ENCODE results near the gene FNDC3B.
A peak's percentile ranks its signal among the peaks of the same experiment; 100 is the strongest.

The FNDC3B gene

DNA sequence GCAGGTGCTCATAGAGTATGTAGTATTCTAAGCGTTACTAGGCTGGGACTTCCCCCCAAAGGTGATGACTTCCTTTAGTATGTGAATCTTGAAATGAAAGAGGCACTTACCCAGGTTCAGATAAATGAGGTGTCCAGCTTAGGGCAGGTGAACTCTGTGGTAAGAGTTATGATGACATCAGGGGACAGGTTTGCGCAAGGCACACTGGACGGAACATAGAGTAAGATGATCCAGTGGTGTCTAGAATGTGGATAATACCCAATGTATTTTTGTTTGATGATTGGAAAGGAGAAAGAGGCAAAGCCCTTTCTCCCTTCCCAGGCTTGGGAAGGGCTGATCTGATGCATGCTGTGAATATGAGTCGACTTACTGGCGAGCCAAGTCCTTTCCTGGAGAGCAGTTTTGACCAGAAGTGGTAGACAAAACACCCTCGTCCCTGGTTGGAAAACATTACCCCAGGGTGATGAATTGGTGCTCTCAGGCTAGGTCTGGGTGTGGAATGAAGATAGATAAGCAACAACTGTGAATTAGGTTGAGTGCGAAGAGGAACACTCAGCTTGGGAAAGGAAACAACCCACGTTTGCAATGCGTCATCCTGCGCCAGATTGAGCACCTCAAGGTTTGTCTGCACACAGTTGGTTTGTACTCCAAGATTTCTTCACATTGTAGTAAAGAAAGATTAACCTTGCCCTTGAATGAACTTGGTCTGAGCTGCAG, 284.7 kb downstream of the FNDC3B start:
- H3K4me1 ChIP-seq (ENCODE audit: control insufficient read depth in 5 of 5, insufficient read depth in 5 of 5, low read length in 5 of 5), result peaks cover 4 to 22% (median 13%) of the 10 kb centered on the region in 5 donors
- peaks cover 3 to 68% (median 32%) of the 10 kb centered on the region in 5 donors for H3K36me3 ChIP-seq (ENCODE audit: control insufficient read depth in 5 of 5, insufficient read depth in 5 of 5, low read length in 5 of 5)
- H3K9ac ChIP-seq (ENCODE audit: low read length in 5 of 5), result no peak overlapping the region
- peak overlapping the region; percentile 32 for H3K27ac ChIP-seq (ENCODE audit: low read depth, low read length)
- H3K9me3 ChIP-seq (ENCODE audit: control insufficient read depth in 5 of 5, low read length in 5 of 5), result no peaks in the 10 kb centered on the region
- H3K27me3 ChIP-seq (ENCODE audit: control insufficient read depth in 5 of 5, insufficient read depth in 4 of 5, low read length in 5 of 5), result no peaks in the 10 kb centered on the region
- no peak overlapping the region for H3K4me3 ChIP-seq (ENCODE audit: low read depth in 1 of 5, low read length in 5 of 5)

DNA sequence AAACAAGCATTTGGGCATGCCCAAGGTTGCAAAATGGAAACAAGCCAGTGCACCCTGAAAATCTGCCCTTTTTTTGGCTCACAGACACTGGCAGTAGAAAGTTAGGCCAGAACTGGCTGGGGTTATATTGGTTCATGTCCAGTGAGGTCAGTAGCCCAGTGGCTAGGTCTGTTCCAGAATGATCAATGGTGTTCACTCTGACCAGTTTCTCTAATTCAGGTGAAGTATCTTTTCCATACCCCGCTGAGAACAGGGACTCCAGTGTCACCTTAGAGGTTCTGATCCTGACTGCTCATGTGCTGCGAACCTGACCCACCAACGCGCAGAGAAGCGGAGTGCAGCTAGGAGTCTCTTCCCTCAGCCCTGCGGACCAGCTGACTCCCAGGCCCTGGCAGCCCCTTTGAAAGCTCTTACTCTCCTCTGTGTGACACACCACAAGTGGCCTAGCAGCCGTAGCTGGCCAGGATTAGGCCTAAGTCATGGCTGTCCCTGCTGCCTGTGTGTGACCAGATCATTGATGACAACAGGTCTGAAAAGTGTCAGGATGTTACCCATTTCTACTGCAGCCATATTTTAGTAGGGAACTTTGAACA, 285.3 kb downstream of the FNDC3B start:
- Histone ChIP-seq H3K4me1 (ENCODE audit: control insufficient read depth in 5 of 5, insufficient read depth in 5 of 5, low read length in 5 of 5) (peaks cover 4 to 17% (median 13%) of the 10 kb centered on the region in 5 donors), H3K27ac (ENCODE audit: low read depth, low read length) (no peak overlapping the region), H3K4me3 (ENCODE audit: low read depth in 1 of 5, low read length in 5 of 5) (no peak overlapping the region), H3K27me3 (ENCODE audit: control insufficient read depth in 5 of 5, insufficient read depth in 4 of 5, low read length in 5 of 5) (no peaks in the 10 kb centered on the region), H3K9me3 (ENCODE audit: control insufficient read depth in 5 of 5, low read length in 5 of 5) (no peaks in the 10 kb centered on the region), H3K9ac (ENCODE audit: low read length in 5 of 5) (no peak overlapping the region), H3K36me3 (ENCODE audit: control insufficient read depth in 5 of 5, insufficient read depth in 5 of 5, low read length in 5 of 5) (peaks cover 7 to 70% (median 38%) of the 10 kb centered on the region in 5 donors)

DNA sequence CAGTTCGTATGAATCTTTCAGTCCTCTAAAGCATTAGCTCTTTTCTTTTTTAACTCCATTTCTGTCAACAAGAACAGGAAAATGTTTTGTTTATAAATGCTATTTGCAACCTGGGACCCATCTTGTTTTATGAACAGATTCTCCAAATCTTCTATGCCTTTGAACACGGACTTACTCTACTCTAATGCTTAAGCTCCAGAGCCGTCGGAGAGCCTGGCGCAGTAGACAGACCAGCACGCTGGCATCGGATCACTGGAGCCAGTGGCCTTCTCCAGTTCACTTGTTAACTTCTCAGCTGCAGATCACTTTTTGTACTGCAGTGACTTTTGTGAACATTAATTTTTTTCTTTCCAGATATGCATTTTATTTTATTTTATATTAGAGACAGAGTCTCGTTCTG, 286.1 kb downstream of the FNDC3B start:
- H3K9ac ChIP-seq (ENCODE audit: low read length in 5 of 5), result no peak overlapping the region
- peaks cover 13 to 76% (median 40%) of the 10 kb centered on the region in 5 donors for H3K36me3 ChIP-seq (ENCODE audit: control insufficient read depth in 5 of 5, insufficient read depth in 5 of 5, low read length in 5 of 5)
- no peak overlapping the region for H3K27ac ChIP-seq (ENCODE audit: low read depth, low read length)
- no peak overlapping the region for H3K4me3 ChIP-seq (ENCODE audit: low read depth in 1 of 5, low read length in 5 of 5)
- H3K4me1 ChIP-seq (ENCODE audit: control insufficient read depth in 5 of 5, insufficient read depth in 5 of 5, low read length in 5 of 5), result peaks cover 2 to 13% (median 7%) of the 10 kb centered on the region in 5 donors
- no peaks in the 10 kb centered on the region for H3K9me3 ChIP-seq (ENCODE audit: control insufficient read depth in 5 of 5, low read length in 5 of 5)
- no peaks in the 10 kb centered on the region for H3K27me3 ChIP-seq (ENCODE audit: control insufficient read depth in 5 of 5, insufficient read depth in 4 of 5, low read length in 5 of 5)

DNA sequence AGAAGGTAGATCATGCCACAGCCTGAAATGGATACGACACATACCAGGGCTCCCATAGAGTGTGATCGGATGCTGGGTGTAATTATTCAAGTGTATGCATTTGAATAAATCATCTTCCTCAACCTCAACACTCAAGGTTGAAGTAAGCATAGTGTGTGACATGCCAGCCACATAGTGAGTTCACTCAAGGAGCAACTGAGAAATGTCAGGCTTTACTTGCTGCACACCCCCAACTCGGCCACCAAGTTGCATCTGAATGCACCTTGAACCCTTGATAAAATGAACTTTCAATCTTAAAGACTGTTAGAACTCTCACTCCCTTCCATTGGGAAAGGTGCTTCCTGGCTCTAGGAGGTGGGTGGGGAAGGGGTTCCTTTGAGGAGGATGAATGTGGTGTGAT, 287.6 kb downstream of the FNDC3B start:
- Histone ChIP-seq H3K4me1 (ENCODE audit: control insufficient read depth in 5 of 5, insufficient read depth in 5 of 5, low read length in 5 of 5) (peaks cover 0 to 3% (median 0%) of the 10 kb centered on the region in 5 donors), H3K36me3 (ENCODE audit: control insufficient read depth in 5 of 5, insufficient read depth in 5 of 5, low read length in 5 of 5) (peaks cover 20 to 87% (median 51%) of the 10 kb centered on the region in 5 donors), H3K27me3 (ENCODE audit: control insufficient read depth in 5 of 5, insufficient read depth in 4 of 5, low read length in 5 of 5) (no peaks in the 10 kb centered on the region), H3K27ac (ENCODE audit: low read depth, low read length) (no peak overlapping the region), H3K9ac (ENCODE audit: low read length in 5 of 5) (no peak overlapping the region), H3K4me3 (ENCODE audit: low read depth in 1 of 5, low read length in 5 of 5) (no peak overlapping the region), H3K9me3 (ENCODE audit: control insufficient read depth in 5 of 5, low read length in 5 of 5) (no peaks in the 10 kb centered on the region)

DNA sequence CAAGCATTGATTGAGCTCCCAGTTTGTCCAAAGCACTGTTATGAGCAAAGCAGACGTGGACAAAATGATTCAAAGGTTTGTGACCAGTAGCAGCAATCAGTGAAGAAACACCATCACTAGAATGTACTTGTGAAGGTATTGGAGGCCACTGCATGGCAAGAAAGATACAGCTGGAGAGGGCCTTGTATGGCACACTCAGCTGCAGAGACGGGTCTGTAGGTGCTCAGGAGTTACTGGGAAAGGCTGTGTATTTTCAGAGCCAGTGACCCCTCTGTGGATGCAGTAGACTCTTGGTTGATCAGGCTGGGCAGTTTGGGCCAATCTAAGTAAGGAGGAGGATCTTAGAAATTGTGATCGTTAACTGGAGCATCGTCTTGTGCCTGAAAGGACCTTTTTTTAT, 288.9 kb downstream of the FNDC3B start:
- Histone ChIP-seq H3K4me3 (ENCODE audit: low read depth in 1 of 5, low read length in 5 of 5) (no peak overlapping the region), H3K27ac (ENCODE audit: low read depth, low read length) (no peak overlapping the region), H3K36me3 (ENCODE audit: control insufficient read depth in 5 of 5, insufficient read depth in 5 of 5, low read length in 5 of 5) (peaks cover 20 to 81% (median 49%) of the 10 kb centered on the region in 5 donors)

DNA sequence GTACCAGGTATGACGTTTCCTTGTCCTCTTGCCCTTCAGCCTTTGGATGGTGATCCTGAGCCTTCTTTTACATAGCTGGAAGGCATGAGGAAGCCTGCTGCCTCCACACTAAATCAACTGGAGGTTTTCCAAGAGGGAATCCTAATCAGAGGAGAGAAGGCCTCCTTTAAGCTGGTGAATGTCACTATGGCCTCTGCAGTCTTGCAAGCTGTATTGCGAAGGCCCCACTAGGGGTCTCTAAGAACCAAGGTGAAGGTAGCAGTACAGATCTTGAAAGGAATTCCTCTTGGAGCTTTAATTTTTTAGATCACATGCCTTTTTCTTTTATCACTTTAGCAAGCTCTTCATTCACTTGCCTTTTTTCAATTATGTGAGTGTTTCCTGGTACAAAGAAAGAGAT, 289.7 kb downstream of the FNDC3B start:
- H3K9ac ChIP-seq (ENCODE audit: low read length in 5 of 5), result no peak overlapping the region
- H3K27ac ChIP-seq (ENCODE audit: low read depth, low read length), result no peak overlapping the region
- no peak overlapping the region for H3K4me3 ChIP-seq (ENCODE audit: low read depth in 1 of 5, low read length in 5 of 5)
- H3K27me3 ChIP-seq (ENCODE audit: control insufficient read depth in 5 of 5, insufficient read depth in 4 of 5, low read length in 5 of 5), result no peaks in the 10 kb centered on the region
- H3K9me3 ChIP-seq (ENCODE audit: control insufficient read depth in 5 of 5, low read length in 5 of 5), result no peaks in the 10 kb centered on the region
- H3K36me3 ChIP-seq (ENCODE audit: control insufficient read depth in 5 of 5, insufficient read depth in 5 of 5, low read length in 5 of 5), result peaks cover 25 to 80% (median 56%) of the 10 kb centered on the region in 5 donors
- H3K4me1 ChIP-seq (ENCODE audit: control insufficient read depth in 5 of 5, insufficient read depth in 5 of 5, low read length in 5 of 5), result peaks cover 0 to 3% (median 3%) of the 10 kb centered on the region in 5 donors

More for the DNA sequence above, 288.9 kb downstream of the FNDC3B start:
- Histone ChIP-seq H3K9ac (ENCODE audit: low read length in 5 of 5) (no peak overlapping the region), H3K4me1 (ENCODE audit: control insufficient read depth in 5 of 5, insufficient read depth in 5 of 5, low read length in 5 of 5) (peaks cover 0 to 3% (median 3%) of the 10 kb centered on the region in 5 donors), H3K27me3 (ENCODE audit: control insufficient read depth in 5 of 5, insufficient read depth in 4 of 5, low read length in 5 of 5) (no peaks in the 10 kb centered on the region), H3K9me3 (ENCODE audit: control insufficient read depth in 5 of 5, low read length in 5 of 5) (no peaks in the 10 kb centered on the region)

DNA sequence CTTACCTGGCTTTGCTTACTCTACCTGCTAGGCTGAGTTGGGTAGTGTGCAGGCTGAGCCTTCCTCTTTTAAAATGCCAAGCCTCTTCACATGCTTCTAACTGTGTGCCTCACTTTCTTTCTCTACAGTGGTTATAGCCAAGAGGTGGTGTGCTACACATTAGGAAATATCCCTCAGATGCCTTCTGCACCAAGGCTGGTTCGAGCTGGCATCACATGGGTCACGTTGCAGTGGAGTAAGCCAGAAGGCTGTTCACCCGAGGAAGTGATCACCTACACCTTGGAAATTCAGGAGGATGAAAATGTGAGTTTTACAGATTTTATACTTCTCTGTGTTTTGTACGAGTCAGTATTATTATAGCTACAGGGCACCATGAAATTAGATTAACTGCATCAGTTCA, 291.0 kb downstream of the FNDC3B start:
- peaks cover 0 to 3% (median 0%) of the 10 kb centered on the region in 5 donors for H3K4me1 ChIP-seq (ENCODE audit: control insufficient read depth in 5 of 5, insufficient read depth in 5 of 5, low read length in 5 of 5)
- H3K27me3 ChIP-seq (ENCODE audit: control insufficient read depth in 5 of 5, insufficient read depth in 4 of 5, low read length in 5 of 5), result no peaks in the 10 kb centered on the region
- no peaks in the 10 kb centered on the region for H3K9me3 ChIP-seq (ENCODE audit: control insufficient read depth in 5 of 5, low read length in 5 of 5)
- peaks cover 30 to 72% (median 47%) of the 10 kb centered on the region in 5 donors for H3K36me3 ChIP-seq (ENCODE audit: control insufficient read depth in 5 of 5, insufficient read depth in 5 of 5, low read length in 5 of 5)
- H3K27ac ChIP-seq (ENCODE audit: low read depth, low read length), result no peak overlapping the region
- no peak overlapping the region for H3K4me3 ChIP-seq (ENCODE audit: low read depth in 1 of 5, low read length in 5 of 5)
- no peak overlapping the region for H3K9ac ChIP-seq (ENCODE audit: low read length in 5 of 5)

DNA sequence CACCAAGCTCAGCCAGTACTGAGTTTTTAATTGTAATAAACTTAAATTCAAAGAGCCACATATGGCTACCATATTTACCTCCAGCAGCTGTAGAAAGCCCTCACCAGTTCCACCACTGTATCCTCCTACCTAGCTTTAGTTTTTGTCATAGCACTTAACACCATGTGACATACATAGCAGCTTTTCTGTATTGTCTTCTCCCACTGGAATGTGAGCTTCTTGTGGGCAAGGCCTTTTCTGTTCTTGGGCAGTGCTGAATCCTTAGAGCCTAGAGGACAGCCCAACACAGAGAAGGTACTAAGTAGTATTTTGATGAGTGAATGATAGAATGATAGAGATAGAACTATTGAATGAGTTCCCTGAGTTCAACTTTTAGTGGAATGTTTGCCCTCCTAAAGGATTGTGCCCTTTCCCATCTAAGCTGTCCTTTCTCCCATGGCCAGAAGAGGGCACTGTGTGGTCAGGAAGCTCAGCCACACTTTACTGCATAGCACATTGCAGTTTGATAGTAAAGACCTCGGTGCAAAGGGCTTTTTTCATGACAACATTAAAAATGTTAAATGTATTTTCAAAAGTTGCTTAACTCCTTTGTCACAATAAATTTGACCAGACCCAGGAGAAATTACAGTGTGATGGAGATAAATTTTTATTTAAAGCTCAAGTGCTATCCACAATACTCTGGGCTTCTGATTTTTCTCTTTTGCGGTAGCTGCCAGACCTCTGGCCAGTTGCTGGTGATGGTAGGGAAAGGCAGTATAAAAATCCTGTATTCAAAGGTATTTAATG, 293.1 kb downstream of the FNDC3B start:
- Histone ChIP-seq H3K4me3 (ENCODE audit: low read depth in 1 of 5, low read length in 5 of 5) (no peak overlapping the region), H3K27me3 (ENCODE audit: control insufficient read depth in 5 of 5, insufficient read depth in 4 of 5, low read length in 5 of 5) (no peaks in the 10 kb centered on the region), H3K4me1 (ENCODE audit: control insufficient read depth in 5 of 5, insufficient read depth in 5 of 5, low read length in 5 of 5) (peaks cover 0 to 3% (median 0%) of the 10 kb centered on the region in 5 donors), H3K36me3 (ENCODE audit: control insufficient read depth in 5 of 5, insufficient read depth in 5 of 5, low read length in 5 of 5) (peaks cover 36 to 71% (median 45%) of the 10 kb centered on the region in 5 donors), H3K27ac (ENCODE audit: low read depth, low read length) (peak overlapping the region; percentile 12), H3K9ac (ENCODE audit: low read length in 5 of 5) (no peak overlapping the region), H3K9me3 (ENCODE audit: control insufficient read depth in 5 of 5, low read length in 5 of 5) (no peaks in the 10 kb centered on the region)

DNA sequence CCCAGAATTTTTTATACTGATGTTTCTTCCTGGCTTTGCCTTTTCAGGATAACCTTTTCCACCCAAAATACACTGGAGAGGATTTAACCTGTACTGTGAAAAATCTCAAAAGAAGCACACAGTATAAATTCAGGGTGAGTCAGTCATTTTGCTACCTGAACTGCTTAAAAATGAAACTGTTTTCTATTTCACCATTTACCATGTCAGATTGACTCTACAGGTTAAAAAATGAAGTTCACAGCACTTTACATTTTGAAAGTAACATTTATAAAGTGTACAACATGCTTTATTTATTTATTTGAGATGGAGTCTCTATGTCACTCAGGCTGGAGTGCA, 293.6 kb downstream of the FNDC3B start:
- Histone ChIP-seq H3K27ac (ENCODE audit: low read depth, low read length) (peak overlapping the region; percentile 12), H3K36me3 (ENCODE audit: control insufficient read depth in 5 of 5, insufficient read depth in 5 of 5, low read length in 5 of 5) (peaks cover 37 to 76% (median 48%) of the 10 kb centered on the region in 5 donors), H3K9ac (ENCODE audit: low read length in 5 of 5) (no peak overlapping the region), H3K4me1 (ENCODE audit: control insufficient read depth in 5 of 5, insufficient read depth in 5 of 5, low read length in 5 of 5) (peaks cover 0 to 3% (median 0%) of the 10 kb centered on the region in 5 donors), H3K9me3 (ENCODE audit: control insufficient read depth in 5 of 5, low read length in 5 of 5) (no peaks in the 10 kb centered on the region), H3K4me3 (ENCODE audit: low read depth in 1 of 5, low read length in 5 of 5) (no peak overlapping the region), H3K27me3 (ENCODE audit: control insufficient read depth in 5 of 5, insufficient read depth in 4 of 5, low read length in 5 of 5) (no peaks in the 10 kb centered on the region)
